NB4 (cell line): ENCODE measurements around the gene NDC1.
A peak's percentile ranks its signal among the peaks of the same experiment; 100 is the strongest.

Source experiments
- DNase-seq: peaks from one replicate; pipeline ENCODE4 v3.0.0; 2010; ENCODE audit warnings: low read depth
- H3K4me3 ChIP-seq: one replicate; pipeline ENCODE4 v1.5.1; 2011; ENCODE audit warnings: mild to moderate bottlenecking, low read depth, low read length, moderate library complexity
- CTCF ChIP-seq: IDR thresholded peaks from one replicate; pipeline ENCODE4 v1.5.1; 2012; ENCODE audit warnings: low read depth, low read length
- MAX ChIP-seq: IDR thresholded peaks from 2 replicates; pipeline ENCODE4 v1.6.1; 2011; ENCODE audit warnings: low read depth, low read length
- MYC ChIP-seq: IDR thresholded peaks from 2 replicates; pipeline ENCODE4 v1.6.1; 2011; ENCODE audit warnings: low read depth, low read length
- POLR2A ChIP-seq: IDR thresholded peaks from 2 replicates; pipeline ENCODE4 v1.6.1; 2011; ENCODE audit warnings: mild to moderate bottlenecking; ENCODE audit not compliant: insufficient read length; ENCODE audit errors: extremely low read depth

NDC1 gene

GRCh38 chr1:53719469-53719868 is 118.6 kb downstream of the NDC1 start:
- TF ChIP-seq CTCF: no peak
- H3K4me3 ChIP-seq: no peak overlapping the region
- DNase-seq: no peak

- H3K4me3 ChIP-seq: no peak overlapping the region
- no peak for TF ChIP-seq MAX
- TF ChIP-seq CTCF: no peak
- TF ChIP-seq MYC: no peak
- no peak for TF ChIP-seq POLR2A
- DNase-seq: no peak
Measured at GRCh38 chr1:53718443-53718842, 119.7 kb downstream of the NDC1 start.

GRCh38 chr1:53717025-53717804 is 120.9 kb downstream of the NDC1 start:
- no peak for TF ChIP-seq MYC
- no peak for TF ChIP-seq POLR2A
- no peak for TF ChIP-seq CTCF
- TF ChIP-seq MAX: no peak
- no peak for DNase-seq
- H3K4me3 ChIP-seq: no peak overlapping the region

- no peak for DNase-seq
- no peak for TF ChIP-seq CTCF
- no peak for TF ChIP-seq POLR2A
- TF ChIP-seq MAX: no peak
- TF ChIP-seq MYC: no peak
- H3K4me3 ChIP-seq: no peak overlapping the region
Measured at GRCh38 chr1:53716150-53716549, 121.9 kb downstream of the NDC1 start.

GRCh38 chr1:53715478-53715877 is 122.6 kb downstream of the NDC1 start:
- DNase-seq: peak; percentile 49
- H3K4me3 ChIP-seq: no peak overlapping the region
- no peak for TF ChIP-seq MAX
- TF ChIP-seq POLR2A: no peak
- TF ChIP-seq MYC: no peak
- peak; percentile 70 for TF ChIP-seq CTCF
